GM23338 (cell line): ENCODE results near the gene TSPY8.
"Not testable (repeated sequence)": the region's sequence is repeated elsewhere in the genome, so short reads cannot be mapped to it uniquely, and the experiment has no call there.

Source experiments
- EZH2 ChIP-seq: fragments of 200-600 bp; sonication (generic); IDR thresholded peaks from one replicate; pipeline ENCODE4 v1.8.0; 2017; ENCODE audit warnings: antibody characterized with exemption, mild to moderate bottlenecking, low read depth; ENCODE audit not compliant: unreplicated experiment
- JUNB ChIP-seq: IDR thresholded peaks from one replicate; pipeline ENCODE4 v1.6.1; 2016; ENCODE audit warnings: antibody characterized with exemption; ENCODE audit not compliant: unreplicated experiment
- POLR2AphosphoS5 ChIP-seq: IDR thresholded peaks from 2 replicates; pipeline ENCODE4 v1.6.1; 2016; ENCODE audit warnings: antibody characterized with exemption, low read depth
- TF ChIP-seq, protein P1 (sequence below), 2 experiments: fragments of 200-600 bp in 1 of 2; sonication (generic) in 1 of 2; conservative IDR thresholded peaks; 2 replicates each; pipeline versions ENCODE4 v1.5.1 to v1.6.1; 2016 to 2017; ENCODE audit warnings: antibody characterized with exemption in 2 of 2, low read depth in 2 of 2, mild to moderate bottlenecking in 2 of 2, moderate library complexity in 1 of 2
- TF ChIP-seq, protein P2 (sequence below): IDR thresholded peaks from one replicate; pipeline ENCODE4 v1.6.1; 2018; ENCODE audit warnings: antibody characterized with exemption; ENCODE audit not compliant: unreplicated experiment

DNA sequence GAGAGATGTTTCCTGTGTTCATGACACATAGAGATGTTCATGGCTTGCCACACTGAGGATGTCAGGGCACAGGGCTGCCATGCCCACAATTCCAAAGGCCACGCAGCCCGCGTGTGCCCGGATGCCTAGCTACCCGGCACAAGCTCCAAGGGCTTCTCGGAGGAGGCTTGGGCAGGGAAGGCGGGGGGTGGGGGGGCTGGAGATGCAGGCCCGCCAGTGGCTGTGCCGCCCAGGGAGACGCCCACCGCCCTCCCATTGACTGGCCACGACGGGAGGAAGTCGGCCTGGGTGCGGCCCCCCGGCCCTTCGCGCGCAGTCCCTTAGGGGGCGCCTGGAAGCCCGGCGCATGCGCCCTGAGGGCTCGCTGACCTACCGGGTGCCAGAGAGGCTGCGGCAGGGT lies 40.5 kb downstream of the TSPY8 start, which contains the start of gene TSPY3:
- TF ChIP-seq, protein P1, sequence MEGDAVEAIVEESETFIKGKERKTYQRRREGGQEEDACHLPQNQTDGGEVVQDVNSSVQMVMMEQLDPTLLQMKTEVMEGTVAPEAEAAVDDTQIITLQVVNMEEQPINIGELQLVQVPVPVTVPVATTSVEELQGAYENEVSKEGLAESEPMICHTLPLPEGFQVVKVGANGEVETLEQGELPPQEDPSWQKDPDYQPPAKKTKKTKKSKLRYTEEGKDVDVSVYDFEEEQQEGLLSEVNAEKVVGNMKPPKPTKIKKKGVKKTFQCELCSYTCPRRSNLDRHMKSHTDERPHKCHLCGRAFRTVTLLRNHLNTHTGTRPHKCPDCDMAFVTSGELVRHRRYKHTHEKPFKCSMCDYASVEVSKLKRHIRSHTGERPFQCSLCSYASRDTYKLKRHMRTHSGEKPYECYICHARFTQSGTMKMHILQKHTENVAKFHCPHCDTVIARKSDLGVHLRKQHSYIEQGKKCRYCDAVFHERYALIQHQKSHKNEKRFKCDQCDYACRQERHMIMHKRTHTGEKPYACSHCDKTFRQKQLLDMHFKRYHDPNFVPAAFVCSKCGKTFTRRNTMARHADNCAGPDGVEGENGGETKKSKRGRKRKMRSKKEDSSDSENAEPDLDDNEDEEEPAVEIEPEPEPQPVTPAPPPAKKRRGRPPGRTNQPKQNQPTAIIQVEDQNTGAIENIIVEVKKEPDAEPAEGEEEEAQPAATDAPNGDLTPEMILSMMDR (conservative IDR thresholded peaks at IDR 0.05; ENCODE audit: low read depth in 2 of 2): not testable (repeated sequence)
- TF ChIP-seq JUNB, EZH2, POLR2AphosphoS5: not testable (repeated sequence)
- TF ChIP-seq, protein P2, sequence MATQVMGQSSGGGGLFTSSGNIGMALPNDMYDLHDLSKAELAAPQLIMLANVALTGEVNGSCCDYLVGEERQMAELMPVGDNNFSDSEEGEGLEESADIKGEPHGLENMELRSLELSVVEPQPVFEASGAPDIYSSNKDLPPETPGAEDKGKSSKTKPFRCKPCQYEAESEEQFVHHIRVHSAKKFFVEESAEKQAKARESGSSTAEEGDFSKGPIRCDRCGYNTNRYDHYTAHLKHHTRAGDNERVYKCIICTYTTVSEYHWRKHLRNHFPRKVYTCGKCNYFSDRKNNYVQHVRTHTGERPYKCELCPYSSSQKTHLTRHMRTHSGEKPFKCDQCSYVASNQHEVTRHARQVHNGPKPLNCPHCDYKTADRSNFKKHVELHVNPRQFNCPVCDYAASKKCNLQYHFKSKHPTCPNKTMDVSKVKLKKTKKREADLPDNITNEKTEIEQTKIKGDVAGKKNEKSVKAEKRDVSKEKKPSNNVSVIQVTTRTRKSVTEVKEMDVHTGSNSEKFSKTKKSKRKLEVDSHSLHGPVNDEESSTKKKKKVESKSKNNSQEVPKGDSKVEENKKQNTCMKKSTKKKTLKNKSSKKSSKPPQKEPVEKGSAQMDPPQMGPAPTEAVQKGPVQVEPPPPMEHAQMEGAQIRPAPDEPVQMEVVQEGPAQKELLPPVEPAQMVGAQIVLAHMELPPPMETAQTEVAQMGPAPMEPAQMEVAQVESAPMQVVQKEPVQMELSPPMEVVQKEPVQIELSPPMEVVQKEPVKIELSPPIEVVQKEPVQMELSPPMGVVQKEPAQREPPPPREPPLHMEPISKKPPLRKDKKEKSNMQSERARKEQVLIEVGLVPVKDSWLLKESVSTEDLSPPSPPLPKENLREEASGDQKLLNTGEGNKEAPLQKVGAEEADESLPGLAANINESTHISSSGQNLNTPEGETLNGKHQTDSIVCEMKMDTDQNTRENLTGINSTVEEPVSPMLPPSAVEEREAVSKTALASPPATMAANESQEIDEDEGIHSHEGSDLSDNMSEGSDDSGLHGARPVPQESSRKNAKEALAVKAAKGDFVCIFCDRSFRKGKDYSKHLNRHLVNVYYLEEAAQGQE: not testable (repeated sequence)
